ENCODE data around the gene ZNF630. TPM values are rescaled to one million over a fixed set of nuclear protein-coding genes. Genes with fewer than 3 reads are reported as not detected.

Gene ZNF630
- total and polyA plus RNA-seq, 2 donors (not counting 3 experiments of a cell fraction or from before 2014, with no cell fraction given): 0.87 to 1.6 TPM

GRCh38 chrX:48068096-48068887, 3.1 kb downstream of the ZNF630 start:
- CTCF ChIA-PET: no interaction called here
- FAIRE-seq (no peak), DNase-seq (ENCODE audit: low read depth, low spot score) (no peak)
- H3K27me3 ChIP-seq (ENCODE audit: control insufficient read depth in 2 of 2, insufficient read depth in 2 of 2, low read length in 2 of 2): no peaks in the 10 kb centered on the region
- H3K4me3 ChIP-seq (replicated peaks in 1 of 3; ENCODE audit: insufficient read depth in 1 of 3, low read depth in 1 of 3, low read length in 3 of 3): no peak overlapping the region
- no peaks in the 10 kb centered on the region for H3K9me1 ChIP-seq (replicated peaks; ENCODE audit: control insufficient read depth, extremely low read depth, insufficient read depth, low read length)
- BruUV-seq (replicated peaks): no TSS peak
- H3K27ac ChIP-seq (ENCODE audit: insufficient read depth, low read depth, low read length): no peak overlapping the region
- H3K9ac ChIP-seq (replicated peaks; ENCODE audit: extremely low read depth, insufficient read depth, low read length): no peak overlapping the region
- no peaks in the 10 kb centered on the region for H3K79me2 ChIP-seq (ENCODE audit: control insufficient read depth, insufficient read depth, low read length)
- dilution Hi-C loops (cut with MboI; ENCODE audit: extremely low pct_ligation_motif_present, low sequenced_read_pairs) (no loop called here), intact Hi-C loops (cut with micrococcal nuclease) (no loop called here)
- POLR2A ChIA-PET: no interaction called here
- H4K20me1 ChIP-seq (replicated peaks; ENCODE audit: control insufficient read depth, extremely low read depth, insufficient read depth, low read length): no peaks in the 10 kb centered on the region
- no peaks in the 10 kb centered on the region for H3K36me3 ChIP-seq (ENCODE audit: control insufficient read depth in 2 of 2, extremely low read depth in 1 of 2, insufficient read depth in 2 of 2, low read length in 2 of 2)
- H3K9me3 ChIP-seq (replicated peaks; ENCODE audit: control insufficient read depth, insufficient read depth, low read length): no peaks in the 10 kb centered on the region
- H2AFZ ChIP-seq (ENCODE audit: low read depth, low read length): no peak overlapping the region
- no peak overlapping the region for H3K4me2 ChIP-seq (ENCODE audit: insufficient read depth, low read length)
- H3K4me1 ChIP-seq (ENCODE audit: control insufficient read depth, extremely low read depth, insufficient read depth, low read length): peaks cover 3% of the 10 kb centered on the region
- TF ChIP-seq GATA2 (IDR thresholded peaks at IDR 0.05; ENCODE audit: insufficient read depth, insufficient read length, low read depth, low read length): no peak
- no peak for TF ChIP-seq MAX (IDR thresholded peaks at IDR 0.05; ENCODE audit: insufficient read depth, insufficient read length)
- TF ChIP-seq POLR2AphosphoS5 (IDR thresholded peaks at IDR 0.05; ENCODE audit: insufficient read depth, low read depth, low read length): no peak
- TF ChIP-seq POLR2A (IDR thresholded peaks at IDR 0.05; ENCODE audit: low read depth, low read length): no peak
- no peak for TF ChIP-seq EZH2 (IDR thresholded peaks at IDR 0.05; ENCODE audit: borderline replicate concordance, low read depth, low read length, severe bottlenecking)
- TF ChIP-seq FOS (IDR thresholded peaks at IDR 0.05; ENCODE audit: borderline replicate concordance, insufficient read depth, low read length): no peak
- TF ChIP-seq JUN (IDR thresholded peaks at IDR 0.05; ENCODE audit: borderline replicate concordance, insufficient read depth, insufficient read length, low read depth): no peak
- no peak for TF ChIP-seq CTCF (IDR thresholded peaks at IDR 0.05; ENCODE audit: extremely low read depth in 1 of 2, insufficient read depth in 1 of 2, low read depth in 1 of 2, low read length in 2 of 2)
- no peak for TF ChIP-seq MYC (IDR thresholded peaks at IDR 0.05; ENCODE audit: low read depth, low read length)

Measured in endothelial cell of umbilical vein (primary cell).